Measurements from ENCODE around the gene DCAF16.

Gene DCAF16

GRCh38 chr4:17781300-17782287 is 29.0 kb downstream of the DCAF16 start, which contains the start of gene FAM184B:
TSS of gene FAM184B (minus strand) at chr4:17781621. CDS start at chr4:17781299, 322 bp downstream.
- DNase-seq = no peak

- no peak for DNase-seq
Measured at GRCh38 chr4:17780501-17781299, 29.9 kb downstream of the DCAF16 start.

- DNase-seq = no peak
Measured at GRCh38 chr4:17778431-17778830, 32.1 kb downstream of the DCAF16 start.

GRCh38 chr4:17773135-17773698 is 37.3 kb downstream of the DCAF16 start:
- DNase-seq = no peak

GRCh38 chr4:17771284-17771908 is 39.2 kb downstream of the DCAF16 start:
- DNase-seq = no peak

- no peak for DNase-seq
Measured at GRCh38 chr4:17770845-17771244, 39.7 kb downstream of the DCAF16 start.

- DNase-seq = no peak
Measured at GRCh38 chr4:17769406-17770174, 41.0 kb downstream of the DCAF16 start.

GRCh38 chr4:17766826-17767458 is 43.6 kb downstream of the DCAF16 start:
- no peak for DNase-seq

GRCh38 chr4:17765514-17766286 is 44.9 kb downstream of the DCAF16 start:
- no peak for DNase-seq

GRCh38 chr4:17763931-17764330 is 46.6 kb downstream of the DCAF16 start:
- no peak for DNase-seq

GRCh38 chr4:17763416-17763815 is 47.1 kb downstream of the DCAF16 start:
- DNase-seq = no peak

- DNase-seq = no peak
Measured at GRCh38 chr4:17762726-17763125, 47.8 kb downstream of the DCAF16 start.

- DNase-seq = no peak
Measured at GRCh38 chr4:17761062-17761461, 49.5 kb downstream of the DCAF16 start.

GRCh38 chr4:17760626-17761025 is 49.9 kb downstream of the DCAF16 start:
- no peak for DNase-seq

- DNase-seq = no peak
Measured at GRCh38 chr4:17758485-17758884, 52.1 kb downstream of the DCAF16 start.

GRCh38 chr4:17757621-17758020 is 52.9 kb downstream of the DCAF16 start:
- DNase-seq = no peak

GRCh38 chr4:17753646-17754045 is 56.9 kb downstream of the DCAF16 start:
- DNase-seq = no peak
